Osteocyte (in vitro differentiated cells): Measurements from ENCODE around the gene HOXA10. TPM values are rescaled to one million over a fixed set of nuclear protein-coding genes. Genes with fewer than 3 reads are reported as not detected.

Experiments
- DNase-seq: peaks from one replicate; pipeline ENCODE4 v3.0.0; 2021; ENCODE audit warnings: mixed read lengths; ENCODE audit not compliant: unreplicated experiment; ENCODE audit errors: extremely low spot score
- H3K27ac Mint-ChIP-seq: one replicate; pipeline ENCODE4 v1.8.0; 2021; ENCODE audit warnings: mild to moderate bottlenecking, mixed read lengths; ENCODE audit not compliant: unreplicated experiment
- H3K27me3 Mint-ChIP-seq: one replicate; pipeline ENCODE4 v1.8.0; 2021; ENCODE audit warnings: mixed read lengths; ENCODE audit not compliant: unreplicated experiment
- H3K36me3 Mint-ChIP-seq: one replicate; pipeline ENCODE4 v1.8.0; 2021; ENCODE audit warnings: mixed read lengths; ENCODE audit not compliant: unreplicated experiment
- H3K4me1 Mint-ChIP-seq: one replicate; pipeline ENCODE4 v1.8.0; 2021; ENCODE audit warnings: mixed read lengths; ENCODE audit not compliant: unreplicated experiment
- H3K4me3 Mint-ChIP-seq: one replicate; pipeline ENCODE4 v1.8.0; 2021; ENCODE audit warnings: mild to moderate bottlenecking, moderate library complexity, mixed read lengths; ENCODE audit not compliant: unreplicated experiment
- H3K9me3 Mint-ChIP-seq: one replicate; pipeline ENCODE4 v1.8.0; 2021; ENCODE audit warnings: mixed read lengths; ENCODE audit not compliant: unreplicated experiment
- CTCF ChIP-seq: fragments of 200-600 bp; sonication (generic); IDR thresholded peaks from 2 replicates; pipeline ENCODE4 v1.5.0; 2021; ENCODE audit warnings: antibody characterized with exemption, mild to moderate bottlenecking, moderate library complexity
- total RNA-seq: library from RNA; stranded (reverse); gene quantifications from 2 replicates; pipeline ENCODE4 v1.2.1, GENCODE V29; 2021

The HOXA10 gene
- total RNA-seq, 1 donor from 2014 or later: not detected

GRCh38 chr7:27182861-27183681, 9.0 kb upstream of the HOXA10 start:
- no peak for DNase-seq
- Mint-ChIP-seq H3K9me3 (no peaks in the 10 kb centered on the region), H3K4me1 (peaks cover 33% of the 10 kb centered on the region), H3K27me3 (peaks cover 85% of the 10 kb centered on the region), H3K27ac (no peak overlapping the region), H3K4me3 (no peak overlapping the region), H3K36me3 (no peaks in the 10 kb centered on the region)
- no peak for TF ChIP-seq CTCF

GRCh38 chr7:27182285-27182841, 8.2 kb upstream of the HOXA10 start:
- H3K27ac Mint-ChIP-seq: no peak overlapping the region
- peaks cover 85% of the 10 kb centered on the region for H3K27me3 Mint-ChIP-seq
- H3K4me3 Mint-ChIP-seq: no peak overlapping the region

GRCh38 chr7:27181795-27182275, 7.7 kb upstream of the HOXA10 start:
- no peak overlapping the region for H3K27ac Mint-ChIP-seq
- DNase-seq: no peak
- no peak for TF ChIP-seq CTCF
- H3K9me3 Mint-ChIP-seq: no peaks in the 10 kb centered on the region
- peaks cover 26% of the 10 kb centered on the region for H3K4me1 Mint-ChIP-seq
- H3K4me3 Mint-ChIP-seq: no peak overlapping the region
- H3K36me3 Mint-ChIP-seq: no peaks in the 10 kb centered on the region
- peaks cover 85% of the 10 kb centered on the region for H3K27me3 Mint-ChIP-seq

More at GRCh38 chr7:27182285-27182841, 8.2 kb upstream of the HOXA10 start:
- TF ChIP-seq CTCF: no peak
- Mint-ChIP-seq H3K4me1 (peaks cover 28% of the 10 kb centered on the region), H3K9me3 (no peaks in the 10 kb centered on the region), H3K36me3 (no peaks in the 10 kb centered on the region)
- DNase-seq: no peak

- H3K27ac Mint-ChIP-seq: no peak overlapping the region
- no peaks in the 10 kb centered on the region for H3K36me3 Mint-ChIP-seq
- H3K4me3 Mint-ChIP-seq: no peak overlapping the region
These were observed 6.6 kb upstream of the HOXA10 start for GRCh38 chr7:27180431-27181420.

More at GRCh38 chr7:27180431-27181420, 6.6 kb upstream of the HOXA10 start:
- TF ChIP-seq CTCF: no peak
- no peak for DNase-seq
- Mint-ChIP-seq H3K4me1 (peaks cover 23% of the 10 kb centered on the region), H3K27me3 (peaks cover 85% of the 10 kb centered on the region), H3K9me3 (no peaks in the 10 kb centered on the region)
